Progenitor cell of endocrine pancreas (in vitro differentiated cells): ENCODE measurements around the gene ATP11C. TPM values are rescaled to one million over a fixed set of nuclear protein-coding genes. Genes with fewer than 3 reads are reported as not detected.
"Not testable (repeated sequence)": the region's sequence is repeated elsewhere in the genome, so short reads cannot be mapped to it uniquely, and the experiment has no call there.

Source experiments
- DNase-seq: peaks from one replicate; pipeline ENCODE4 v3.0.0; 2021; ENCODE audit warnings: low spot score; ENCODE audit not compliant: unreplicated experiment
- H3K27ac Mint-ChIP-seq: 2 replicates; pipeline ENCODE4 v1.8.0; 2021; ENCODE audit warnings: mild to moderate bottlenecking, moderate library complexity, mixed read lengths
- H3K27me3 Mint-ChIP-seq: 2 replicates; pipeline ENCODE4 v1.8.0; 2021; ENCODE audit warnings: mixed read lengths
- H3K36me3 Mint-ChIP-seq: 2 replicates; pipeline ENCODE4 v1.8.0; 2022; ENCODE audit warnings: mixed read lengths; ENCODE audit not compliant: insufficient read depth
- H3K4me1 Mint-ChIP-seq: 2 replicates; pipeline ENCODE4 v1.8.0; 2021; ENCODE audit warnings: low read depth, mixed read lengths
- H3K4me3 Mint-ChIP-seq: 2 replicates; pipeline ENCODE4 v1.8.0; 2021; ENCODE audit warnings: low read depth, mild to moderate bottlenecking, moderate library complexity, mixed read lengths
- H3K9me3 Mint-ChIP-seq: 2 replicates; pipeline ENCODE4 v1.8.0; 2021; ENCODE audit warnings: low read depth, mixed read lengths
- total RNA-seq: library from RNA; stranded (reverse); gene quantifications from 2 replicates; pipeline ENCODE4 v1.2.1, GENCODE V29; 2021
- TF ChIP-seq, protein P1 (sequence below): fragments of 200-600 bp; sonication (generic); IDR thresholded peaks from one replicate; pipeline ENCODE4 v1.5.0; 2021; ENCODE audit warnings: antibody characterized with exemption, mild to moderate bottlenecking; ENCODE audit not compliant: unreplicated experiment

The ATP11C gene
- total RNA-seq, 1 donor from 2014 or later, result 38.3 TPM

DNA sequence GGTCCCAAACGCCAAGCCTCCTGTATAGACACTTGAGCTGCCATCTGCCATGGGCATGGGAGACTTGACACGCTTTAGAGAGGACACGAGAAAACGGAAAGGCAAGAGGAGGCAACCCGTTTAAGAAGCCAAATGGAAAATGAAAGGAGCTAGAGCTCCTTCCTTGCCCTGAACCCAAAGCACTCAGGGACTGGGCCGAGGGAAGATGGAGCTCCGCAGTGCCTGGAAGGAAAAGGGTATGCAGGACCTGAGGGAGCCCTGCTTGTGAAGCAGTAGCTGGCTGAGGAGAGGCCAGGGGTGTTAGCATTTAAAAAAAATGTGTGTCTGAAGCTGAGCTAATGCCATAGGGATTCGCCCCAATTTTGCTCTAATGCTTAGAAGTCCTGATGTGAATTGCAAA is 239.9 kb downstream of the ATP11C start:
- TF ChIP-seq, protein P1, sequence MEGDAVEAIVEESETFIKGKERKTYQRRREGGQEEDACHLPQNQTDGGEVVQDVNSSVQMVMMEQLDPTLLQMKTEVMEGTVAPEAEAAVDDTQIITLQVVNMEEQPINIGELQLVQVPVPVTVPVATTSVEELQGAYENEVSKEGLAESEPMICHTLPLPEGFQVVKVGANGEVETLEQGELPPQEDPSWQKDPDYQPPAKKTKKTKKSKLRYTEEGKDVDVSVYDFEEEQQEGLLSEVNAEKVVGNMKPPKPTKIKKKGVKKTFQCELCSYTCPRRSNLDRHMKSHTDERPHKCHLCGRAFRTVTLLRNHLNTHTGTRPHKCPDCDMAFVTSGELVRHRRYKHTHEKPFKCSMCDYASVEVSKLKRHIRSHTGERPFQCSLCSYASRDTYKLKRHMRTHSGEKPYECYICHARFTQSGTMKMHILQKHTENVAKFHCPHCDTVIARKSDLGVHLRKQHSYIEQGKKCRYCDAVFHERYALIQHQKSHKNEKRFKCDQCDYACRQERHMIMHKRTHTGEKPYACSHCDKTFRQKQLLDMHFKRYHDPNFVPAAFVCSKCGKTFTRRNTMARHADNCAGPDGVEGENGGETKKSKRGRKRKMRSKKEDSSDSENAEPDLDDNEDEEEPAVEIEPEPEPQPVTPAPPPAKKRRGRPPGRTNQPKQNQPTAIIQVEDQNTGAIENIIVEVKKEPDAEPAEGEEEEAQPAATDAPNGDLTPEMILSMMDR, result no peak
- H3K4me3 Mint-ChIP-seq, result peak overlapping the region; percentile 56
- DNase-seq, result no peak
- H3K27ac Mint-ChIP-seq, result no peak overlapping the region
- H3K9me3 Mint-ChIP-seq, result no peaks in the 10 kb centered on the region
- H3K36me3 Mint-ChIP-seq, result no peaks in the 10 kb centered on the region
- peaks cover 42% of the 10 kb centered on the region for H3K27me3 Mint-ChIP-seq
- no peaks in the 10 kb centered on the region for H3K4me1 Mint-ChIP-seq

DNA sequence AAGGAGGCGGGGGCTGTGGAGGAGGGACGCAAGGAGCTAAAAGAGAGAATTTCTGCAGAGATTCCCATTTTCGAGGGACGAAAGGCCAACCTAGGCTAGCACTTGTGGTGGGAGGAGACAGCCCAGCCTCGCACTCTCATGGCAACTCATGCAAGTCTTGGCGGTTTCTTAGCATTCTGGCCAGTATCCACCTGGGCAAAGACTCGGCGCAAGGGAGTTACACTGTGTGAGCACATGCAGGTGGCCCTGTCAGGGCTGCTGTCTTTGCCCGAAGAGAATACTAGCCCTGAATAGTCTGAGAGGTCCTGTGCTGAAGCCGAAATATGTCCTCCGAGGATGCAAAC is 240.4 kb downstream of the ATP11C start:
- no peak overlapping the region for H3K27ac Mint-ChIP-seq
- peak overlapping the region; percentile 56 for H3K4me3 Mint-ChIP-seq
- DNase-seq, result no peak
- H3K9me3 Mint-ChIP-seq, result no peaks in the 10 kb centered on the region
- H3K27me3 Mint-ChIP-seq, result peaks cover 46% of the 10 kb centered on the region
- no peaks in the 10 kb centered on the region for H3K36me3 Mint-ChIP-seq
- no peaks in the 10 kb centered on the region for H3K4me1 Mint-ChIP-seq
- TF ChIP-seq, protein P1, result no peak

DNA sequence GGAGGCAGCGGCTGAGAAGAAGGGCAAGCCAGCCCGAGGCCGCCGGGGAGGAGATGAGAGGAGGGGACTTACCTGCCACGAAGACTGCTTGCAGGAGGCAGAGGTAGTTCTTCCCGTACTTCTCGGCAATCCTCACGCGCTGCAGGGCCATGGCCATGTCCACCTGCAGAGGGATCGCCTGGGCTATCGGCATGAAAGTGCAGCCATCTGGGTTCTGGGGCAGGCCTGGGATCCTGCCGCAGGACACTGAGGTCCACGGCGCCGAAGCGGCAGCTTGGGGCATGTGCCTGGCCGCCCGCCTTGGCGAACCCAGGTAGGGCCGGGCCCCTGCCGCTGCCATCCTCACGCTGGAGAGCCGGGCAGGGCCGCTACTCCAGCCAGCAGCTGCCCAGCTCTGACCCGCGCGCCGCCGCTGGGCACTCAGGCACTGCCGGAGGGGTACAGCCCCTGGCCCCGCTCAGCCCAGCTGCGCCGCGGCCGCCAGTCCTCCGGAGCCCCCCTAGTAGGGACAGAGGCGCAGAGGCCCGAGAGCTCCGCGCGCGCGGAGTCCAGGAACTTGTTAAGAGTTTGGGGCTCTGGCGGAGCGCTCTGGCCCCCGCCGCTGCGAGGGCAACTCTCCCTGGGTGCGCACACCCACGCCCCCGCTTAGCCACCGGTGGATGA is 240.9 kb downstream of the ATP11C start:
- Mint-ChIP-seq H3K4me1 (no peaks in the 10 kb centered on the region), H3K27me3 (peaks cover 46% of the 10 kb centered on the region), H3K9me3 (no peaks in the 10 kb centered on the region), H3K27ac (no peak overlapping the region), H3K4me3 (peak overlapping the region; percentile 72), H3K36me3 (no peaks in the 10 kb centered on the region)
- TF ChIP-seq, protein P1, result no peak
- DNase-seq, result peak; percentile 13

DNA sequence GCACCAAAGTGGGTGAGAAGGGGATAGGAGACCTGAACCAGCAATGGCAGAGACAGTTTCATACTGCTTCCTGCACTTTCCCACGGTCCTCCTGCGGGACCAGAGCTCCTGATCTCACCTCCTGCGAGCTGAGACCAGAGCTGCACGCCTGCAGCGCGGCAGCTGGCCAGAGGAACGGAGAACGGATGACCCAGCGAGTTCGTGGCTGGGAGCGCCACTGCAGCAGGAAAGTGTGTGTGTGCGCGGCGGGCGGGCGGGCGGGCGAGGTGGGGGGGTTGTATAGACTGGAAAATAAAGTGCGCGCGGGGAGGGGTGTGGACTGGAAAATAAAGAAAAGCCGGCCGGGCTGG is 241.4 kb downstream of the ATP11C start:
- Mint-ChIP-seq H3K9me3 (no peaks in the 10 kb centered on the region), H3K27me3 (peaks cover 46% of the 10 kb centered on the region), H3K27ac (no peak overlapping the region), H3K4me1 (no peaks in the 10 kb centered on the region), H3K4me3 (peak overlapping the region; percentile 72), H3K36me3 (no peaks in the 10 kb centered on the region)
- no peak for DNase-seq
- TF ChIP-seq, protein P1, result no peak

DNA sequence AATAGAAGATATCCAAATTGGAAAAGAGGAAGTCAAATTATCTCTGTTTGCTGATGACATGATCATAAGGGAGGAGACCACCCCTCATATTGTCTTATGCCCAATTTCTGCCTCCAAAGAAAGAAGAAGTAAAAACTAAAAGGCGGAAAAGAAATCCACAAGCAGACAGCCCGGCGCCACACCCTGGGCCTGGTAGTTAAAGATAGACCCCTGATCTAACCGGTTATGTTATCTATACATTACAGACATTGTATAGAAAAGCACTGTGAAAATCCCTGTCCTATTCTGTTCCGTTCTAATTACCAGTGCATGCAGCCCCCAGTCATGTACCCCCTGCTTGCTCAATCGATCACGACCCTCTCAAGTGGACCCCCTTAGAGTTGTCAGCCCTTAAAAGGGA is 247.7 kb downstream of the ATP11C start:
- H3K4me3 Mint-ChIP-seq, DNase-seq, H3K4me1 Mint-ChIP-seq, H3K27ac Mint-ChIP-seq, H3K36me3 Mint-ChIP-seq: not testable (repeated sequence)
- H3K9me3 Mint-ChIP-seq, result peaks cover 16% of the 10 kb centered on the region
- H3K27me3 Mint-ChIP-seq, result peaks cover 16% of the 10 kb centered on the region

DNA sequence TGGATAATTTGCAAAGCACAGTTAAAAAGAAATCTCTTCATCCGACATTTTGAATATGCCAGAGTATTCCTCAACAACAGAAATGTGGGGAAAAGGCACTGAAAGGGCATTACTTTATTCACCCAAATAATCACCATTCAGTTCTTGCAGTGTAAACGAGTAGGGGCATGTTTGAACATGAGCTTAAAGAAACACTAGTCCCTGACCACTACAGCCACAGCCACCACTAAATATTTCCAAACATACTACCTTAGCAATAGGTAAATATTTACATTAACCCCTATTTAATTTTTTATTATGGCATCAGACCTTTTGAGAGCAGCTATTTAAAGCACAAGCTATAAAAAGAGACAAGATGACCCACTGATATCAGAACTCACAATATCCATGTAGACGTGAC is 252.5 kb downstream of the ATP11C start:
- Mint-ChIP-seq H3K9me3 (peaks cover 19% of the 10 kb centered on the region), H3K27ac (no peak overlapping the region), H3K4me1 (no peaks in the 10 kb centered on the region), H3K4me3 (no peak overlapping the region), H3K36me3 (no peaks in the 10 kb centered on the region), H3K27me3 (no peaks in the 10 kb centered on the region)
- TF ChIP-seq, protein P1, result no peak
- DNase-seq, result no peak
